OCI-LY7 (cell line): ENCODE results near the gene NFATC3. TPM values are rescaled to one million over a fixed set of nuclear protein-coding genes. Genes with fewer than 3 reads are reported as not detected.
A peak's percentile ranks its signal among the peaks of the same experiment; 100 is the strongest.

Source experiments
- BruUV-seq: library from RNA; stranded (reverse); fragments of 400-500 nt; replicated peaks from 2 replicates; lab custom pipeline; 2021; lab: Mats Ljungman, UMichigan
- CTCF ChIA-PET: fragments of 300-600 bp; sonication (Branson Sonifier 250); formaldehyde crosslinking; loops from one replicate; lab custom pipeline; 2022; ENCODE audit warnings: antibody characterized with exemption; ENCODE audit not compliant: unreplicated experiment; lab: Charles Lee
- POLR2A ChIA-PET: fragments of 300-600 bp; sonication (Branson Sonifier 250); formaldehyde crosslinking; loops from one replicate; lab custom pipeline; 2022; ENCODE audit warnings: antibody characterized with exemption; lab: Charles Lee
- DNase-seq: peaks from one replicate; pipeline ENCODE4 v3.0.0-alpha.2; 2015; ENCODE audit warnings: low spot score
- H2AFZ ChIP-seq: fragments of 200-600 bp; sonication (generic), shearing (Covaris generic); 2 replicates; pipeline ENCODE4 v1.6.1; 2014; ENCODE audit warnings: mild to moderate bottlenecking, antibody characterized with exemption, low read length, moderate library complexity
- H3K27ac ChIP-seq: fragments of 200-600 bp; sonication (generic); 2 replicates; pipeline ENCODE4 v1.5.1; 2014; ENCODE audit warnings: mixed run types, low read depth, mild to moderate bottlenecking, moderate library complexity, low read length, inconsistent platforms; ENCODE audit not compliant: poor library complexity, severe bottlenecking
- H3K36me3 ChIP-seq: fragments of 200-600 bp; sonication (generic); 2 replicates; pipeline ENCODE4 v1.6.1; 2014; ENCODE audit warnings: mild to moderate bottlenecking, antibody characterized with exemption, low read length, moderate library complexity, mixed read lengths; ENCODE audit not compliant: insufficient read depth
- H3K4me1 ChIP-seq: fragments of 200-600 bp; sonication (generic); 2 replicates; pipeline ENCODE4 v1.5.1; 2014; ENCODE audit warnings: mild to moderate bottlenecking, low read length; ENCODE audit not compliant: insufficient read depth, poor library complexity, severe bottlenecking
- H3K4me2 ChIP-seq: fragments of 200-600 bp; sonication (generic); 2 replicates; pipeline ENCODE4 v1.6.1; 2014; ENCODE audit warnings: mild to moderate bottlenecking, low read length
- H3K4me3 ChIP-seq: fragments of 200-600 bp; sonication (generic); 2 replicates; pipeline ENCODE4 v1.5.1; 2014; ENCODE audit warnings: mild to moderate bottlenecking, low read depth, low read length; ENCODE audit not compliant: poor library complexity, severe bottlenecking
- H3K79me2 ChIP-seq: fragments of 200-600 bp; sonication (generic); 2 replicates; pipeline ENCODE4 v1.6.1; 2016; ENCODE audit warnings: low read depth, mild to moderate bottlenecking, low read length, moderate library complexity, mixed read lengths; ENCODE audit not compliant: insufficient read depth
- H3K9me2 ChIP-seq: fragments of 200-600 bp; sonication (generic); 2 replicates; pipeline ENCODE4 v1.6.1; 2016; ENCODE audit warnings: mild to moderate bottlenecking, low read length, mixed read lengths; ENCODE audit not compliant: insufficient read depth
- H3K9me3 ChIP-seq: fragments of 200-600 bp; sonication (generic); 2 replicates; pipeline ENCODE4 v1.6.1; 2014; ENCODE audit warnings: mild to moderate bottlenecking, mixed run types, low read length, mixed read lengths
- H4K20me1 ChIP-seq: fragments of 200-600 bp; sonication (generic); 2 replicates; pipeline ENCODE4 v1.6.1; 2014; ENCODE audit warnings: mild to moderate bottlenecking, antibody characterized with exemption, low read length, moderate library complexity, mixed read lengths; ENCODE audit not compliant: insufficient read depth
- EZH2phosphoT487 ChIP-seq: fragments of 200-600 bp; sonication (generic); IDR thresholded peaks from 2 replicates; pipeline ENCODE4 v1.6.1; 2018; ENCODE audit warnings: low read depth, borderline replicate concordance, mild to moderate bottlenecking, mixed run types, antibody characterized with exemption, low read length, moderate library complexity, mixed read lengths
- intact Hi-C: fragments of 100-400 bp; cut with micrococcal nuclease; formaldehyde crosslinking; loops from one replicate; pipeline ENCODE4 v1.10.0; 2022; ENCODE audit not compliant: unreplicated experiment
- total RNA-seq, 2 experiments: library from RNA; depleted of rRNA in 1 of 2; stranded (reverse); fragments of >200 nt in 1 of 2; shearing (Covaris generic) in 1 of 2; gene quantifications; 2 replicates each; pipeline ENCODE4 v1.2.3, GENCODE V29; 2014 to 2022
- TF ChIP-seq, protein P1 (sequence below): fragments of 200-600 bp; sonication (generic); conservative IDR thresholded peaks from 2 replicates; pipeline ENCODE4 v1.5.1; 2014; ENCODE audit warnings: mild to moderate bottlenecking, antibody characterized with exemption, low read length, moderate library complexity, mixed read lengths

The NFATC3 gene
- total RNA-seq, 2 experiments from 2014 or later, result 73.4 to 76.0 TPM

DNA sequence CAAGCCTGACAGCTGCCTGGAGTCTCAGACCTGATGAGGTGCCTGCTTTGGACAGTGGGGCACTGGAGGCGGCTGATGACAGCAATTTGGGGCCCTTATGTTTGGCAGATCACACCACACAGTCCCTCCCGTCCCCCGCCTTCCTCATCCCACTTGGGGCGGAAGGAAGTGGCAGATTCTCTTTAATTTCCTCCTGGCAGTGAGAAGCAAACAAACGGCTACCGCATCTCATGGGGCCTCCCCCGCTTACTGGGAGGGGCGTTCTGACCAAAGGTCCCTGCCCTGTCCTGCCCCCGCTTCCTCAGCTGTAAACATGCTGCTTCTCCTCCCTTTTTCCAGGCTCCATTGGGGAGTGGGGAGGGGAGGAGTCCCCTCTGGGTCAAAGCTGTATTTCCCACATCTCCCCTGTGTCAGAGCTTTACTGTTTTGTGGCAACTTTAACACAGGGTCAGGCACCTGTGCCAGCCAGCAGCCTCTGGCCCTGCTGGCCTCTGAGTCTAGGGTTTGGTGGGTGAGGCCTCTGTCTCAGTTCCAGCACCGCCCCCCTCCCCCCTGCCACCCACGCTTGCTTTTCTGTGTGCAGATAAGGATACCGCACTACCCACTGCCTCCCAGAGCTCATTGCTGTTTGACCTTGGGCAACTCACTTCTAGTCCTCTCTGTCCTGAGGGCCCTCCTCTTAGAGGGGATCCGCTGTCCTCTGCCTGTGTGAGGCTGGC is 5.4 kb upstream of the NFATC3 start:
- H4K20me1 ChIP-seq, result no peaks in the 10 kb centered on the region
- no peak for TF ChIP-seq EZH2phosphoT487
- TF ChIP-seq, protein P1, sequence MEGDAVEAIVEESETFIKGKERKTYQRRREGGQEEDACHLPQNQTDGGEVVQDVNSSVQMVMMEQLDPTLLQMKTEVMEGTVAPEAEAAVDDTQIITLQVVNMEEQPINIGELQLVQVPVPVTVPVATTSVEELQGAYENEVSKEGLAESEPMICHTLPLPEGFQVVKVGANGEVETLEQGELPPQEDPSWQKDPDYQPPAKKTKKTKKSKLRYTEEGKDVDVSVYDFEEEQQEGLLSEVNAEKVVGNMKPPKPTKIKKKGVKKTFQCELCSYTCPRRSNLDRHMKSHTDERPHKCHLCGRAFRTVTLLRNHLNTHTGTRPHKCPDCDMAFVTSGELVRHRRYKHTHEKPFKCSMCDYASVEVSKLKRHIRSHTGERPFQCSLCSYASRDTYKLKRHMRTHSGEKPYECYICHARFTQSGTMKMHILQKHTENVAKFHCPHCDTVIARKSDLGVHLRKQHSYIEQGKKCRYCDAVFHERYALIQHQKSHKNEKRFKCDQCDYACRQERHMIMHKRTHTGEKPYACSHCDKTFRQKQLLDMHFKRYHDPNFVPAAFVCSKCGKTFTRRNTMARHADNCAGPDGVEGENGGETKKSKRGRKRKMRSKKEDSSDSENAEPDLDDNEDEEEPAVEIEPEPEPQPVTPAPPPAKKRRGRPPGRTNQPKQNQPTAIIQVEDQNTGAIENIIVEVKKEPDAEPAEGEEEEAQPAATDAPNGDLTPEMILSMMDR, result no peak
- H3K9me3 ChIP-seq, result no peaks in the 10 kb centered on the region
- peak overlapping the region; percentile 76 for H3K27ac ChIP-seq
- intact Hi-C loops, result loop anchor here (10.0 kb wide), 1 partner anchor 515 kb away; the partner anchor contains the start of gene CTCF
- peak overlapping the region; percentile 71 for H3K4me2 ChIP-seq
- ChIA-PET POLR2A (interaction anchor here (0.6 to 1.0 kb wide), 3 partner anchors 8 to 153 kb away, joined by 3 to 4 read pairs (median 3); no protein-coding TSS in a partner anchor), CTCF (no interaction called here)
- BruUV-seq, result no TSS peak
- peak overlapping the region; percentile 37; the same call in 1 of the 2 replicates for H2AFZ ChIP-seq
- H3K4me1 ChIP-seq, result peaks cover 85% of the 10 kb centered on the region
- no peaks in the 10 kb centered on the region for H3K9me2 ChIP-seq
- DNase-seq, result peak; percentile 78
- peak overlapping the region; percentile 39 for H3K4me3 ChIP-seq
- H3K36me3 ChIP-seq, result peaks cover 43% of the 10 kb centered on the region
- H3K79me2 ChIP-seq, result no peaks in the 10 kb centered on the region

GRCh38 chr16:68081861-68082628 is 3.1 kb upstream of the NFATC3 start:
- H3K27ac ChIP-seq, result no peak overlapping the region
- peaks cover 25% of the 10 kb centered on the region; the same call in 1 of the 2 replicates for H3K36me3 ChIP-seq
- H2AFZ ChIP-seq, result no peak overlapping the region
- peaks cover 10% of the 10 kb centered on the region for H4K20me1 ChIP-seq
- no peak overlapping the region for H3K4me2 ChIP-seq
- POLR2A ChIA-PET, result no interaction called here
- H3K9me3 ChIP-seq, result no peaks in the 10 kb centered on the region
- intact Hi-C loops, result loop anchor here (10.0 kb wide), 1 partner anchor 517 kb away; the partner anchor contains the start of gene CTCF
- CTCF ChIA-PET, result interaction anchor here (5.4 kb wide), 1 partner anchor 11 kb away, joined by 34 read pairs; no protein-coding TSS in a partner anchor
- TF ChIP-seq, protein P1, result no peak
- TF ChIP-seq EZH2phosphoT487, result no peak
- no TSS peak for BruUV-seq
- H3K4me1 ChIP-seq, result peaks cover 66% of the 10 kb centered on the region
- H3K4me3 ChIP-seq, result no peak overlapping the region
- DNase-seq, result no peak
- no peaks in the 10 kb centered on the region for H3K9me2 ChIP-seq
- H3K79me2 ChIP-seq, result peaks cover 15% of the 10 kb centered on the region
